GM23338 (cell line): ENCODE measurements around the gene TBX1. TPM values are rescaled to one million over a fixed set of nuclear protein-coding genes. Genes with fewer than 3 reads are reported as not detected.

Experiments used
- ATAC-seq: fragments of 200-7000 bp; cut with Tn5 transposase; 3 replicates; pipeline ENCODE4 v1.9.1; 2020
- DNase-seq: peaks from one replicate; pipeline ENCODE4 v3.0.0-alpha.2; 2015; ENCODE audit warnings: low spot score
- H2AFZ ChIP-seq: fragments of 200-600 bp; sonication (generic); 2 replicates; pipeline ENCODE4 v1.8.0; 2016; ENCODE audit warnings: antibody characterized with exemption, mild to moderate bottlenecking, moderate library complexity
- H3F3A ChIP-seq: fragments of 200-600 bp; sonication (generic); replicated peaks from 2 replicates; pipeline ENCODE4 v1.8.0; 2017; ENCODE audit warnings: antibody characterized with exemption, mixed run types, low read depth
- H3K27ac ChIP-seq: fragments of 200-600 bp; sonication (generic); 2 replicates; pipeline ENCODE4 v1.6.1; 2016; ENCODE audit warnings: low read depth
- H3K27me3 ChIP-seq: fragments of 200-600 bp; sonication (generic); 2 replicates; pipeline ENCODE4 v1.8.0; 2016; ENCODE audit warnings: mild to moderate bottlenecking, mixed run types, moderate library complexity; ENCODE audit not compliant: insufficient read depth
- H3K36me3 ChIP-seq: fragments of 200-600 bp; sonication (generic); 2 replicates; pipeline ENCODE4 v1.8.0; 2016; ENCODE audit warnings: mild to moderate bottlenecking; ENCODE audit not compliant: insufficient read depth
- H3K4me1 ChIP-seq: fragments of 200-600 bp; sonication (generic); 2 replicates; pipeline ENCODE4 v1.8.0; 2016; ENCODE audit warnings: mild to moderate bottlenecking, moderate library complexity; ENCODE audit not compliant: insufficient read depth
- H3K4me2 ChIP-seq: fragments of 200-600 bp; sonication (generic); 2 replicates; pipeline ENCODE4 v1.7.1; 2017; ENCODE audit warnings: mixed run types
- H3K4me3 ChIP-seq: fragments of 200-600 bp; sonication (generic); 2 replicates; pipeline ENCODE4 v1.6.1; 2016; ENCODE audit warnings: mixed run types
- H3K79me2 ChIP-seq: fragments of 200-600 bp; sonication (generic); replicated peaks from 2 replicates; pipeline ENCODE4 v1.8.0; 2017; ENCODE audit warnings: mild to moderate bottlenecking; ENCODE audit not compliant: insufficient read depth
- H3K9me2 ChIP-seq: fragments of 200-600 bp; sonication (generic); 2 replicates; pipeline ENCODE4 v1.8.0; 2017; ENCODE audit not compliant: insufficient read depth
- H4K20me1 ChIP-seq: fragments of 200-600 bp; sonication (generic); replicated peaks from 2 replicates; pipeline ENCODE4 v1.8.0; 2017; ENCODE audit warnings: mild to moderate bottlenecking; ENCODE audit not compliant: insufficient read depth
- H3K27ac Mint-ChIP-seq: 2 replicates; pipeline ENCODE4 v1.8.0; 2020; ENCODE audit warnings: inconsistent platforms, mild to moderate bottlenecking, moderate library complexity, mixed read lengths
- H3K27me3 Mint-ChIP-seq: 3 replicates; pipeline ENCODE4 v1.8.0; 2022; ENCODE audit warnings: low read depth, mild to moderate bottlenecking, moderate library complexity, mixed read lengths, inconsistent platforms; ENCODE audit not compliant: insufficient read depth, poor library complexity
- H3K36me3 Mint-ChIP-seq: 3 replicates; pipeline ENCODE4 v1.8.0; 2021; ENCODE audit warnings: low read depth, mild to moderate bottlenecking, inconsistent platforms, moderate library complexity, mixed read lengths
- H3K4me1 Mint-ChIP-seq: 3 replicates; pipeline ENCODE4 v1.8.0; 2020; ENCODE audit warnings: mild to moderate bottlenecking, inconsistent platforms, mixed read lengths
- H3K4me3 Mint-ChIP-seq: 3 replicates; pipeline ENCODE4 v1.8.0; 2021; ENCODE audit warnings: moderate library complexity, mild to moderate bottlenecking, inconsistent platforms, mixed read lengths
- H3K9me3 Mint-ChIP-seq: 3 replicates; pipeline ENCODE4 v1.8.0; 2020; ENCODE audit warnings: moderate library complexity, mild to moderate bottlenecking, inconsistent platforms, mixed read lengths
- CREB1 ChIP-seq: fragments of 250-450 bp; sonication (Bioruptor Pico); IDR thresholded peaks from 2 replicates; pipeline ENCODE4 v1.5.0; 2020; ENCODE audit warnings: low read depth, mild to moderate bottlenecking, moderate library complexity
- EZH2phosphoT487 ChIP-seq: fragments of 200-600 bp; sonication (generic); IDR thresholded peaks from one replicate; pipeline ENCODE4 v1.8.1; 2018; ENCODE audit warnings: antibody characterized with exemption; ENCODE audit not compliant: unreplicated experiment
- JUNB ChIP-seq: IDR thresholded peaks from one replicate; pipeline ENCODE4 v1.6.1; 2016; ENCODE audit warnings: antibody characterized with exemption; ENCODE audit not compliant: unreplicated experiment
- NANOG ChIP-seq: IDR thresholded peaks from 2 replicates; pipeline ENCODE4 v1.6.1; 2016; ENCODE audit warnings: antibody characterized with exemption, borderline replicate concordance
- POLR2AphosphoS5 ChIP-seq: IDR thresholded peaks from 2 replicates; pipeline ENCODE4 v1.6.1; 2016; ENCODE audit warnings: antibody characterized with exemption, low read depth
- STAT1 ChIP-seq: IDR thresholded peaks from one replicate; pipeline ENCODE4 v1.6.1; 2016; ENCODE audit warnings: antibody characterized with exemption; ENCODE audit not compliant: unreplicated experiment
- ZNF114 ChIP-seq: fragments of 250-450 bp; sonication (Bioruptor Pico); IDR thresholded peaks from 2 replicates; pipeline ENCODE4 v1.5.0; 2020; ENCODE audit warnings: mild to moderate bottlenecking, moderate library complexity
- ZNF331 ChIP-seq: fragments of 250-450 bp; sonication (Bioruptor Pico); IDR thresholded peaks from 2 replicates; pipeline ENCODE4 v1.5.0; 2020; ENCODE audit warnings: low read depth, mild to moderate bottlenecking, moderate library complexity
- polyA plus RNA-seq: library from polyadenylated mRNA; unstranded; fragments of >200 nt; fragmentation: Nextera tagmentation; extraction: Ambion mirVana; gene quantifications from 2 replicates; pipeline ENCODE4 v1.2.1, GENCODE V29; 2016
- total RNA-seq: library from RNA; depleted of rRNA; stranded (reverse); fragments of >200 nt; shearing (Covaris generic); gene quantifications from 2 replicates; pipeline ENCODE4 v1.2.3, GENCODE V29; 2014
- TF ChIP-seq, protein P1 (sequence below): IDR thresholded peaks from 2 replicates; pipeline ENCODE4 v1.6.1; 2016; ENCODE audit warnings: antibody characterized with exemption
- TF ChIP-seq, protein P2 (sequence below): IDR thresholded peaks from one replicate; pipeline ENCODE4 v1.6.1; 2018; ENCODE audit warnings: antibody characterized with exemption; ENCODE audit not compliant: unreplicated experiment

TBX1 gene
- total and polyA plus RNA-seq, 2 experiments from 2014 or later = 0.19 to 0.66 TPM

DNA sequence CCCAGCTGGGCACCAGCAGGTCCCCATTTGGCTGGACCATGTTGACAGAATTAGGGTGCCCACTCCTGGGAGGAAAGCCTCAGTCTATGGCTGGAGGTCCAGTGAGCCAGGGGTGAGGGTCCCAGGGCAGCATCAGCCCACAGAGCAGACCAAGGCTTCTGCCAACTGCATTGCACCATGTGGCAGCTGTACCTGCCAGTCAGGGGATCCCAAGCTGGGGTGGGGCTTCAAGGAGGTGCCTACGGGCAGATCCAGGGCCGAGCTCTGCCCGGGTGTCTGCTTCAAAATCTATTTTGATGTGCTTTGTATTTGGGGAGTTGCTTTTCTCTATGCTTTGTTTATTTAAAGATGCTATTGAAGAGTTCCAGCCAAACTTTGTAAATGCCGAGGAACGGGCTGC is 26.8 kb upstream of the TBX1 start:
- Histone ChIP-seq H3K4me1 (no peaks in the 10 kb centered on the region; the same call in 1 of the 2 replicates), H3K4me2 (no peak overlapping the region), H4K20me1 (no peaks in the 10 kb centered on the region), H3K9me2 (no peaks in the 10 kb centered on the region), H3K36me3 (no peaks in the 10 kb centered on the region), H3K4me3 (no peak overlapping the region), H3F3A (no peaks in the 10 kb centered on the region), H2AFZ (no peak overlapping the region), H3K27me3 (peaks cover under 1% of the 10 kb centered on the region; the same call in 1 of the 2 replicates), H3K79me2 (no peaks in the 10 kb centered on the region), H3K27ac (no peak overlapping the region)
- Mint-ChIP-seq H3K4me3 (no peak overlapping the region), H3K27ac (no peak overlapping the region), H3K9me3 (no peaks in the 10 kb centered on the region), H3K27me3 (peaks cover 33% of the 10 kb centered on the region), H3K4me1 (peaks cover 6% of the 10 kb centered on the region; the same call in 2 of the 3 replicates), H3K36me3 (no peaks in the 10 kb centered on the region)
- ATAC-seq (no peak), DNase-seq (no peak)
- TF ChIP-seq JUNB = no peak
- TF ChIP-seq, protein P1, sequence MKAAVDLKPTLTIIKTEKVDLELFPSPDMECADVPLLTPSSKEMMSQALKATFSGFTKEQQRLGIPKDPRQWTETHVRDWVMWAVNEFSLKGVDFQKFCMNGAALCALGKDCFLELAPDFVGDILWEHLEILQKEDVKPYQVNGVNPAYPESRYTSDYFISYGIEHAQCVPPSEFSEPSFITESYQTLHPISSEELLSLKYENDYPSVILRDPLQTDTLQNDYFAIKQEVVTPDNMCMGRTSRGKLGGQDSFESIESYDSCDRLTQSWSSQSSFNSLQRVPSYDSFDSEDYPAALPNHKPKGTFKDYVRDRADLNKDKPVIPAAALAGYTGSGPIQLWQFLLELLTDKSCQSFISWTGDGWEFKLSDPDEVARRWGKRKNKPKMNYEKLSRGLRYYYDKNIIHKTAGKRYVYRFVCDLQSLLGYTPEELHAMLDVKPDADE = no peak
- TF ChIP-seq CREB1 = no peak

DNA sequence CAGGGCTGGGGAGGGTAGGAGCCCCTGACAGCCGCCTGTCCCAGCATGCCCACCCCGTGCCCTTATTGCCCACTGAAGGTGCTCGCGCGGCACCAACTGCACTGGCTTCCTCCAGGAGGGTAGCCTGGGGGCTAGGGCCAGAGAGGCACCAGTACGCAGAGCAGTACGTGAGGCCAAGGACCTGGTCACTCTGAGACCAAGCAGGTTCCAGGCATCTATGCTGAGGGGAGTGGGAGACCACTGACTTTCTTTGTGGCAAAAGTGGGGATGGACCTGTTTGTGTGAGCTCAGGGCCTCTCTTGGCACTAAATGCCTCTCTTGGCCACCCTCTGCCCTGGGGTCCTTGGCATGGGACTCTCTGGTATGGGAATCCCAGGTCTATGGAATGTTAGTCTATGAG is 26.4 kb upstream of the TBX1 start:
- Mint-ChIP-seq H3K9me3 (no peaks in the 10 kb centered on the region), H3K4me3 (no peak overlapping the region), H3K4me1 (peaks cover 6% of the 10 kb centered on the region), H3K27me3 (peaks cover 29% of the 10 kb centered on the region), H3K36me3 (no peaks in the 10 kb centered on the region), H3K27ac (no peak overlapping the region)
- TF ChIP-seq, protein P2, sequence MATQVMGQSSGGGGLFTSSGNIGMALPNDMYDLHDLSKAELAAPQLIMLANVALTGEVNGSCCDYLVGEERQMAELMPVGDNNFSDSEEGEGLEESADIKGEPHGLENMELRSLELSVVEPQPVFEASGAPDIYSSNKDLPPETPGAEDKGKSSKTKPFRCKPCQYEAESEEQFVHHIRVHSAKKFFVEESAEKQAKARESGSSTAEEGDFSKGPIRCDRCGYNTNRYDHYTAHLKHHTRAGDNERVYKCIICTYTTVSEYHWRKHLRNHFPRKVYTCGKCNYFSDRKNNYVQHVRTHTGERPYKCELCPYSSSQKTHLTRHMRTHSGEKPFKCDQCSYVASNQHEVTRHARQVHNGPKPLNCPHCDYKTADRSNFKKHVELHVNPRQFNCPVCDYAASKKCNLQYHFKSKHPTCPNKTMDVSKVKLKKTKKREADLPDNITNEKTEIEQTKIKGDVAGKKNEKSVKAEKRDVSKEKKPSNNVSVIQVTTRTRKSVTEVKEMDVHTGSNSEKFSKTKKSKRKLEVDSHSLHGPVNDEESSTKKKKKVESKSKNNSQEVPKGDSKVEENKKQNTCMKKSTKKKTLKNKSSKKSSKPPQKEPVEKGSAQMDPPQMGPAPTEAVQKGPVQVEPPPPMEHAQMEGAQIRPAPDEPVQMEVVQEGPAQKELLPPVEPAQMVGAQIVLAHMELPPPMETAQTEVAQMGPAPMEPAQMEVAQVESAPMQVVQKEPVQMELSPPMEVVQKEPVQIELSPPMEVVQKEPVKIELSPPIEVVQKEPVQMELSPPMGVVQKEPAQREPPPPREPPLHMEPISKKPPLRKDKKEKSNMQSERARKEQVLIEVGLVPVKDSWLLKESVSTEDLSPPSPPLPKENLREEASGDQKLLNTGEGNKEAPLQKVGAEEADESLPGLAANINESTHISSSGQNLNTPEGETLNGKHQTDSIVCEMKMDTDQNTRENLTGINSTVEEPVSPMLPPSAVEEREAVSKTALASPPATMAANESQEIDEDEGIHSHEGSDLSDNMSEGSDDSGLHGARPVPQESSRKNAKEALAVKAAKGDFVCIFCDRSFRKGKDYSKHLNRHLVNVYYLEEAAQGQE = no peak
- no peak for TF ChIP-seq ZNF114 (CRISPR knock-in tag)
- Histone ChIP-seq H3K4me2 (no peak overlapping the region), H2AFZ (no peak overlapping the region), H3K36me3 (no peaks in the 10 kb centered on the region), H3F3A (no peaks in the 10 kb centered on the region), H3K4me1 (no peaks in the 10 kb centered on the region; the same call in 1 of the 2 replicates), H3K79me2 (no peaks in the 10 kb centered on the region), H3K9me2 (no peaks in the 10 kb centered on the region), H3K27me3 (no peaks in the 10 kb centered on the region), H3K27ac (no peak overlapping the region), H4K20me1 (no peaks in the 10 kb centered on the region), H3K4me3 (no peak overlapping the region)
- DNase-seq = no peak
- ATAC-seq = no peak

DNA sequence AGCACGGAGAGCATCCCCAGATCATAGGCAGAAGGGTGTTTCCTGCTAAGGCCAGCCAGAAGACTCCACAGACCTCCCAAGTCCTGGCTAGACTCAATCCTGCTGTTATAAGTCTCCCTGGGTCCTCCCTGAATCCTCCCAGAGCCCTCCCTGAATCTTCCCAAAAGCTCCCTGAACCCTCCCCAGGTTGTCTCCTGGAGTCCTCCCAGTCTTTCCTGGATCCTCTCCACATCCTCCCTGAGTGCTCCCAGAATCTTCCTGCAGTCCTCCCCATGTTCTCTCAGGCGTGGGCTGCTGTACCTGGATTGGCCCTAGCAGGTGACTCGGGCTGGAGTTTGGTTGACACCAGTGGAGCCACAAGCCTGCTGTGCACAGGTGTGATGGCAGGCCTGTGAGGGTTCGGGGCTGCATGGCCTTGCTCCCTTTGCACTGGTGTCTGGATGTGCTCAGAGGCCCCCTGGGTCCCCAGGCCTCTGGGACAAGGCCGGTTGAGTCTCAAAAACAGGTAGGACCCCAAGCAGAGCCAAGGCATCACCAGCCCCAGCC is 25.7 kb upstream of the TBX1 start:
- no peaks in the 10 kb centered on the region for H3K9me2 ChIP-seq
- no peaks in the 10 kb centered on the region for H4K20me1 ChIP-seq
- Mint-ChIP-seq H3K36me3 (no peaks in the 10 kb centered on the region), H3K9me3 (no peaks in the 10 kb centered on the region), H3K4me1 (peaks cover 6% of the 10 kb centered on the region), H3K4me3 (no peak overlapping the region), H3K27ac (no peak overlapping the region), H3K27me3 (peaks cover 23% of the 10 kb centered on the region)
- no peak overlapping the region for H3K4me3 ChIP-seq
- DNase-seq (no peak), ATAC-seq (no peak)
- no peaks in the 10 kb centered on the region for H3F3A ChIP-seq
- H3K27me3 ChIP-seq = no peaks in the 10 kb centered on the region
- H3K4me2 ChIP-seq = no peak overlapping the region
- TF ChIP-seq NANOG = no peak
- TF ChIP-seq ZNF331 (CRISPR knock-in tag) = no peak
- no peak for TF ChIP-seq POLR2AphosphoS5
- TF ChIP-seq, protein P2 = no peak
- no peak for TF ChIP-seq STAT1
- TF ChIP-seq EZH2phosphoT487 = no peak
- no peaks in the 10 kb centered on the region for H3K36me3 ChIP-seq
- H2AFZ ChIP-seq = no peak overlapping the region
- no peaks in the 10 kb centered on the region for H3K79me2 ChIP-seq
- H3K4me1 ChIP-seq = no peaks in the 10 kb centered on the region; the same call in 1 of the 2 replicates
- H3K27ac ChIP-seq = no peak overlapping the region
